Loucy (cell line): ENCODE measurements around the gene OR1J1.

Experiments
- H2AFZ ChIP-seq: fragments of 200-600 bp; sonication (generic); 2 replicates; pipeline ENCODE4 v1.6.0; 2016; ENCODE audit warnings: antibody characterized with exemption, mild to moderate bottlenecking, low read length, moderate library complexity
- H3F3A ChIP-seq: fragments of 200-600 bp; 2 replicates; pipeline ENCODE4 v1.6.0; 2016; ENCODE audit warnings: antibody characterized with exemption, low read depth, mild to moderate bottlenecking
- H3K27me3 ChIP-seq: fragments of 200-600 bp; sonication (generic); 2 replicates; pipeline ENCODE4 v1.6.1; 2014; ENCODE audit warnings: low read length, mild to moderate bottlenecking; ENCODE audit not compliant: insufficient read depth, poor library complexity, severe bottlenecking
- H3K36me3 ChIP-seq: fragments of 200-600 bp; sonication (generic); 2 replicates; pipeline ENCODE4 v1.6.1; 2016; ENCODE audit warnings: low read length; ENCODE audit not compliant: insufficient read depth
- H3K4me1 ChIP-seq: fragments of 200-600 bp; sonication (generic); 2 replicates; pipeline ENCODE4 v1.5.1; 2014; ENCODE audit warnings: low read length, mild to moderate bottlenecking; ENCODE audit not compliant: insufficient read depth, poor library complexity, severe bottlenecking
- H3K4me2 ChIP-seq: fragments of 200-600 bp; sonication (generic); 2 replicates; pipeline ENCODE4 v1.6.0; 2014; ENCODE audit warnings: antibody characterized with exemption, low read length, low read depth, mild to moderate bottlenecking; ENCODE audit not compliant: poor library complexity, severe bottlenecking
- H3K4me3 ChIP-seq: fragments of 200-600 bp; sonication (generic); 2 replicates; pipeline ENCODE4 v1.5.1; 2014; ENCODE audit warnings: low read length, mild to moderate bottlenecking, mixed read lengths; ENCODE audit not compliant: poor library complexity, severe bottlenecking
- H3K79me2 ChIP-seq: fragments of 200-600 bp; sonication (generic); 2 replicates; pipeline ENCODE4 v1.6.1; 2014; ENCODE audit warnings: low read length; ENCODE audit not compliant: insufficient read depth
- H3K9ac ChIP-seq: fragments of 200-600 bp; sonication (generic); 2 replicates; pipeline ENCODE4 v1.6.0; 2014; ENCODE audit warnings: mild to moderate bottlenecking, low read depth, low read length, moderate library complexity; ENCODE audit not compliant: poor library complexity, severe bottlenecking
- H3K9me2 ChIP-seq: fragments of 200-600 bp; sonication (generic); replicated peaks from 2 replicates; pipeline ENCODE4 v1.6.1; 2016; ENCODE audit warnings: low read depth, low read length, mixed read lengths
- H3K9me3 ChIP-seq: fragments of 200-600 bp; sonication (generic); 2 replicates; pipeline ENCODE4 v1.6.1; 2014; ENCODE audit warnings: mild to moderate bottlenecking, antibody characterized with exemption, low read length, low read depth; ENCODE audit not compliant: insufficient read depth
- H4K20me1 ChIP-seq: fragments of 200-600 bp; sonication (generic); 2 replicates; pipeline ENCODE4 v1.6.0; 2014; ENCODE audit warnings: antibody characterized with exemption, low read length, mild to moderate bottlenecking; ENCODE audit not compliant: insufficient read depth, poor library complexity, severe bottlenecking
- CTCF ChIP-seq: fragments of 200-600 bp; sonication (generic); conservative IDR thresholded peaks from 2 replicates; pipeline ENCODE4 v1.5.1; 2014; ENCODE audit warnings: mild to moderate bottlenecking, antibody characterized with exemption, low read length
- EZH2phosphoT487 ChIP-seq: fragments of 200-600 bp; IDR thresholded peaks from 2 replicates; pipeline ENCODE4 v1.6.1; 2018; ENCODE audit warnings: antibody characterized with exemption, mild to moderate bottlenecking, moderate library complexity, borderline replicate concordance

The OR1J1 gene

DNA sequence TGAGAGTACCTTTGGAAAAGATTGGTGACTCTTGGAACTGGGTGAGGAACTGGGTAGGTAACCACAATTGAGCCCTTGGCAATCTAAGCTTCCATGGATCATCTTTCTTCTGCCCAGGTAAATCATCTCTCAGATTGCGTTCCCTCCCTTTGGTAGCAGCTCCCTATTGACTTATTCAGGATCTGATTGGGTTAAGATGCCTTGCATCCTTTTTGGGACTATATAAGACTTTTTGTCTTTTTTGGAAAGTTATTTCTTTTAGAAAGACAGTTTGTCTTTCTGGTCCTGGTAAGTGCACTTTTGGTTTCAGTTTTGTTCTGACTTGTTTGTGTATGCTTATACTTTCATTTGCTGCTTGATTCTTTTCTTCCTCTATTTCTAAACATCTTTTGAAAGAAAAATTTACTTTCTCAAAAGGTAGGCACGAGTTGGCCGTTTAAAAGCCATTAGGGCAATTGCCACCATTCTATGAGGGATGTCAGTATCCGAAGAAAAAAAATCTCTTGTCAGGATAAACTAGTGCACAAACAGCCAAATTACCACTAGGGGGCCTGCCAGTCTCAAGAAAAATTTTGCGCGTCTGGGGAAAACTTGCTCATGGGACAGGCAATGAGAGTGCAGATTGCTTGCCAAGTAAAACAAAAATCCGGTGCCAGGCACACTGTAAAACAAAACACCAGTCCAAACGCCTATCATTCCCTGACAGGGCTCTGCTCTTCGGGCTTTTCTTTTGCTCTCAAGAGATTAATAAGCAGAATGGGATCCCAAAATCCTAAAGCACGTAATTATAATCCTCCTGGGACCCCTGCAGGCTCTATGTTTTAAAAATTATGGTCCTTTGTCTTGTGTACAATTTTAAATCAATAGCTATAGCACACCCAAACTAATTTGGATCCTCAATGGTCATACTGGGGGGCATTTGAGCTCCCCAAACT lies 12.8 kb downstream of the OR1J1 start:
- Histone ChIP-seq H3K27me3 (peaks cover 5% of the 10 kb centered on the region), H3K79me2 (no peaks in the 10 kb centered on the region), H3K4me3 (peak overlapping the region; percentile 92), H3K4me2 (peak overlapping the region; percentile 99), H3K4me1 (peaks cover 11% of the 10 kb centered on the region), H2AFZ (peak overlapping the region; percentile 97), H3F3A (no peaks in the 10 kb centered on the region), H3K9me2 (no peaks in the 10 kb centered on the region), H4K20me1 (no peaks in the 10 kb centered on the region), H3K36me3 (no peaks in the 10 kb centered on the region), H3K9ac (peak overlapping the region; percentile 81), H3K9me3 (no peaks in the 10 kb centered on the region)
- TF ChIP-seq CTCF (peak; percentile 91), EZH2phosphoT487 (no peak)

DNA sequence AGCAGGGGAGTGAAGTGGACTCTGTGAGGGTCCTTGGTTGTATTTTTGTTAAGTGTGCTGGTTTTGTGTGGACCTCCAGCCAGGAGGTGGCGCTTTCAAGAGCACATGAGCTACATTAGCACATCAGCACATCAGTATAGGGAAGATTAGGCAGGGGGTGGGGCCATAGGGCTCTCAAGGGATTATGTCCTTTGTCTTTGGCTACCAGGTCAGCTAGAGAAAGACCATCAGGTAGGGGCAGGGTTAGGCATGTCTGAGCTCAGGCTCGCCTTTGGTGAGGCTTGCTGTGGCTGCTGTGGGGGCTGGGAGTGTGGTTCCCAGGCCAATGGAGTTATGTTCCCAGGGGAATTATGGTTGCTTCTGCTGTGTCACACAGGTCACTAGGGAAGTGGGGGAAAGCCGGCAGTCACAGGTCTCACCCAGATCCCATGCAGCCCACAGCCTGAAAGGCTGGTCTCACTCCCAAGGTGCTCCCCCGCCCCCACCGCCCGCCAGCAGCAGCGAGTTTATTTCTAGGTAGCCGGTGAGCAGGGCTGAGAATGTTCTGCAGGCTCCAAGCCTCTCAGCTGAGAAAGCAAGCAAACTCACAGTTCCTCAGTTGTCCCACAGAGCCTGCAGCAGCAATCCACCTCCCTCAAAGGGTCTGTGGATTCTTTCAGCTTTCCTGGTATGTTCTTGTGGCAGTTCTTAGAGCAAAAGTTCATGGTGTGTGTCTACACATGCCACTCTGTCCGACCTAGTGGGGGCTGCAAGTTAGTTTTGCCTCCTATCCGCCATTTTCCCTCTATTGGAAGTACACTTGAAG lies 13.7 kb downstream of the OR1J1 start:
- Histone ChIP-seq H3K9me2 (no peaks in the 10 kb centered on the region), H3K9ac (peak overlapping the region; percentile 81), H3K4me1 (peaks cover 11% of the 10 kb centered on the region), H2AFZ (peak overlapping the region; percentile 97), H4K20me1 (no peaks in the 10 kb centered on the region), H3F3A (no peaks in the 10 kb centered on the region), H3K36me3 (no peaks in the 10 kb centered on the region), H3K4me2 (peak overlapping the region; percentile 99), H3K27me3 (peaks cover 5% of the 10 kb centered on the region), H3K9me3 (no peaks in the 10 kb centered on the region), H3K4me3 (peak overlapping the region; percentile 92), H3K79me2 (no peaks in the 10 kb centered on the region)
- TF ChIP-seq CTCF (peak; percentile 82), EZH2phosphoT487 (no peak)

GRCh38 chr9:122457787-122458186 lies 19.9 kb downstream of the OR1J1 start:
- Histone ChIP-seq H3K36me3 (no peaks in the 10 kb centered on the region), H3K9me3 (no peaks in the 10 kb centered on the region), H3K4me1 (no peaks in the 10 kb centered on the region), H3K9ac (no peak overlapping the region), H3K4me2 (no peak overlapping the region), H3K79me2 (no peaks in the 10 kb centered on the region), H3K4me3 (no peak overlapping the region), H4K20me1 (no peaks in the 10 kb centered on the region), H3F3A (no peaks in the 10 kb centered on the region), H3K9me2 (no peaks in the 10 kb centered on the region), H3K27me3 (peaks cover 5% of the 10 kb centered on the region), H2AFZ (no peak overlapping the region)
- no peak for TF ChIP-seq CTCF
- TF ChIP-seq EZH2phosphoT487: no peak
